B cell (primary cell): Measurements from ENCODE around the gene VEGFA.

Experiments used
- CTCF ChIP-seq: fragments of 200-600 bp; IDR thresholded peaks from one replicate; pipeline ENCODE4 v1.8.0; 2022; ENCODE audit warnings: antibody characterized with exemption, mild to moderate bottlenecking
- EZH2 ChIP-seq: IDR thresholded peaks from 2 replicates; pipeline ENCODE4 v1.6.1; 2012; ENCODE audit warnings: borderline replicate concordance, low read depth, mild to moderate bottlenecking, moderate library complexity, low read length; ENCODE audit not compliant: insufficient read depth, poor library complexity, severe bottlenecking

GRCh38 chr6:43759136-43759906 is 10.7 kb upstream of the VEGFA start:
- TF ChIP-seq CTCF (no peak), EZH2 (no peak)
